PFSK-1 (cell line): ENCODE measurements around the gene IGF2BP2.

Experiments used
- POLR2AphosphoS5 ChIP-seq: IDR thresholded peaks from 2 replicates; pipeline ENCODE4 v1.6.1; 2012; ENCODE audit warnings: low read depth, mild to moderate bottlenecking, control low read depth, low read length, moderate library complexity
- SIN3A ChIP-seq: IDR thresholded peaks from 2 replicates; pipeline ENCODE4 v1.6.1; 2012; ENCODE audit warnings: mild to moderate bottlenecking, low read length, moderate library complexity, borderline replicate concordance; ENCODE audit not compliant: insufficient read depth
- TAF1 ChIP-seq: IDR thresholded peaks from 2 replicates; pipeline ENCODE4 v1.6.1; 2012; ENCODE audit warnings: low read length, control low read depth, borderline replicate concordance; ENCODE audit not compliant: insufficient read depth
- TF ChIP-seq, protein P1 (sequence below), 2 experiments: IDR thresholded peaks; 2 replicates each; pipeline versions ENCODE4 v1.6.1 to v1.8.0; 2011 to 2012; ENCODE audit warnings: low read depth in 2 of 2, low read length in 2 of 2, control low read depth in 1 of 2, inconsistent platforms in 1 of 2, mild to moderate bottlenecking in 1 of 2, moderate library complexity in 1 of 2; ENCODE audit not compliant: insufficient read depth in 1 of 2

DNA sequence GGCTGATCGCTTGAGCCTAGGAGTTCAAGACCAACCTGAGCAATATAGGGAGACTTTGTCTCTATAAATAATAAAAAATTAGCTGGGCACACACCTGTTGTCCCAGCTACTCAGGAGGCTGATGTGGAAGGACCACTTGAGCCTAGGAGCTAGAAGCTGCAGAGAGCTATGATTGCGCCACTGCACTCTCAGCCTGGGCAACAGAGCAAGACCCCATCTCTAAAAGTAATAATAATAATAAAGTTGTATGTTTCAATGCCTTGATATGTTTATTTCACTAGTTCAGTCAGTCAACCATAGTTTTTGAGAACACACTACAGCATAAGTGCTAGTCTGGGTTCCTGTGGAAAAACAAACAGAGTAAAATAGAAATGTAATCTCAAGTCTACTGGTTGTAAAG lies 36.5 kb downstream of the IGF2BP2 start:
- TF ChIP-seq POLR2AphosphoS5 (no peak), SIN3A (no peak), TAF1 (no peak)
- TF ChIP-seq, protein P1, sequence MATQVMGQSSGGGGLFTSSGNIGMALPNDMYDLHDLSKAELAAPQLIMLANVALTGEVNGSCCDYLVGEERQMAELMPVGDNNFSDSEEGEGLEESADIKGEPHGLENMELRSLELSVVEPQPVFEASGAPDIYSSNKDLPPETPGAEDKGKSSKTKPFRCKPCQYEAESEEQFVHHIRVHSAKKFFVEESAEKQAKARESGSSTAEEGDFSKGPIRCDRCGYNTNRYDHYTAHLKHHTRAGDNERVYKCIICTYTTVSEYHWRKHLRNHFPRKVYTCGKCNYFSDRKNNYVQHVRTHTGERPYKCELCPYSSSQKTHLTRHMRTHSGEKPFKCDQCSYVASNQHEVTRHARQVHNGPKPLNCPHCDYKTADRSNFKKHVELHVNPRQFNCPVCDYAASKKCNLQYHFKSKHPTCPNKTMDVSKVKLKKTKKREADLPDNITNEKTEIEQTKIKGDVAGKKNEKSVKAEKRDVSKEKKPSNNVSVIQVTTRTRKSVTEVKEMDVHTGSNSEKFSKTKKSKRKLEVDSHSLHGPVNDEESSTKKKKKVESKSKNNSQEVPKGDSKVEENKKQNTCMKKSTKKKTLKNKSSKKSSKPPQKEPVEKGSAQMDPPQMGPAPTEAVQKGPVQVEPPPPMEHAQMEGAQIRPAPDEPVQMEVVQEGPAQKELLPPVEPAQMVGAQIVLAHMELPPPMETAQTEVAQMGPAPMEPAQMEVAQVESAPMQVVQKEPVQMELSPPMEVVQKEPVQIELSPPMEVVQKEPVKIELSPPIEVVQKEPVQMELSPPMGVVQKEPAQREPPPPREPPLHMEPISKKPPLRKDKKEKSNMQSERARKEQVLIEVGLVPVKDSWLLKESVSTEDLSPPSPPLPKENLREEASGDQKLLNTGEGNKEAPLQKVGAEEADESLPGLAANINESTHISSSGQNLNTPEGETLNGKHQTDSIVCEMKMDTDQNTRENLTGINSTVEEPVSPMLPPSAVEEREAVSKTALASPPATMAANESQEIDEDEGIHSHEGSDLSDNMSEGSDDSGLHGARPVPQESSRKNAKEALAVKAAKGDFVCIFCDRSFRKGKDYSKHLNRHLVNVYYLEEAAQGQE (IDR thresholded peaks at IDR 0.05; ENCODE audit: insufficient read depth in 1 of 2, low read depth in 2 of 2, low read length in 2 of 2): no peak
